HK-2 (cell line): ENCODE results near the gene RCOR2.
"Not testable (repeated sequence)": the region's sequence is repeated elsewhere in the genome, so short reads cannot be mapped to it uniquely, and the experiment has no call there.

Experiments
- DNase-seq: peaks from one replicate; pipeline ENCODE4 v3.0.0-alpha.2; 2018; ENCODE audit not compliant: unreplicated experiment

RCOR2 gene

GRCh38 chr11:63877658-63878241 lies 39.2 kb downstream of the RCOR2 start:
- no peak for DNase-seq

DNA sequence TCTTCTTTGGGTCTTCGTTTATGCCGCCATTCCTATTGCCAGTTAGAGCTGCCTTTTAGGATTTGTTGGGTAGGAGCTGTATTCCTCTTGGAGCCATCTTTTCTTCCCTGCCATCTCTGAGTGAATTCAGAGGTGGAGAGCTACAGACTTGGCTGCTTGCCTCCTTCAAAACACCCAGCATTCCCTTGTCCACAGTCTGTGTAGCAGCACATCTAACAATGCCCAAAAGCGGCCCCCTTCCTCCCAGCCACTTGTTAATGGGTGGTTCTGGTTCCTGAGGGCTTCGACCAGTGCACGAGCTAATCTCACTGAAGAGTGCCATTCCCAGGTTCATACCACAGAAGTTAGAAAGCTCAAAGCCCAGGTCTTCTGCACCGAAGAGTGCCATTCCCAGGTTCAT lies 40.3 kb downstream of the RCOR2 start:
- no peak for DNase-seq

DNA sequence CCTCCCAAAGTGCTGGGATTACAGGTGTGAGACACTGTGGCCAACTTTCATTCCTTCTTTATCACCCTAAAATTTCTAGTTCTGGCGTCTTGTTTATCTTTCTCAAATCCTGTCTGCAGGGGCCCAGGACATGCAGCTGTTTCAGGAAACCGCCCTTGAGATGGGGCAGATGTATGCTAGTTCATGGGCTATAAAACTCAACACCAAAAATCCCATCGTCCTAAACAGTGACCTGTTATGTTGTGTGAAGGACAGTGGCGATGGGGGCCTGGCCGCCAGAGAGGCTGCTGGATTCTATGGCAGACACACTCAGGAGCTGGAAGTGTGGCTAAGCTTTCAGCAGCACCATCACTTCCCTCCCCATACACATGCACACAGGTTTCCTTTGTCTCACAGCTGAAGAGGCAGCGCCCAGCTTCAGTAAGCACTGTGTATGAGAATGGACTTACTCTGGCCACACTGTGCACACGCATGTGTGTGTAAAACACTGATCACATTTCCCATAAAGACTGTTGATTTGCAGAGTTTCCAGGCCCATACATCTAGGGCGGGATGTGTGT lies 41.4 kb downstream of the RCOR2 start:
- no peak for DNase-seq

- DNase-seq: no peak
Observed at GRCh38 chr11:63874511-63874910, 42.5 kb downstream of the RCOR2 start.

DNA sequence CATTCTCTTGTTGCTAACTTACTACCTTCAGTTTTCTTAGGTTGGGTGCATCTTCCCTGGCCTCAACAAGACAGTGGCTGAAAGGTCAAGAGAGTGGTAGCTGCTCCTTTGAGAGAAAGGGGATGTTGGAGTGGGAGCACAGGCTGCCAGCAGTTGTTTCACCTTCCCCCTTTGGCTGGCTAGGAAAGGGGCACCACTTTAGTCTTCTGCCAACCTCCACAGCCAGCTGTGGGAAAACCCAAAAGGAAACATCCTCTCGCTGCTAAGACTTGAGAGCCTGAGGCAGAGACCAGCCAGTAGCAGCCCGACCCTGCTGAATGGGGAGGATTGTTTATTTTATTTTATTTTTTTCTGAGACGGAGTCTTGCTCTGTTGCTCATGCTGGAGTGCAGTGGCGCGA lies 43.7 kb downstream of the RCOR2 start:
- no peak for DNase-seq

DNA sequence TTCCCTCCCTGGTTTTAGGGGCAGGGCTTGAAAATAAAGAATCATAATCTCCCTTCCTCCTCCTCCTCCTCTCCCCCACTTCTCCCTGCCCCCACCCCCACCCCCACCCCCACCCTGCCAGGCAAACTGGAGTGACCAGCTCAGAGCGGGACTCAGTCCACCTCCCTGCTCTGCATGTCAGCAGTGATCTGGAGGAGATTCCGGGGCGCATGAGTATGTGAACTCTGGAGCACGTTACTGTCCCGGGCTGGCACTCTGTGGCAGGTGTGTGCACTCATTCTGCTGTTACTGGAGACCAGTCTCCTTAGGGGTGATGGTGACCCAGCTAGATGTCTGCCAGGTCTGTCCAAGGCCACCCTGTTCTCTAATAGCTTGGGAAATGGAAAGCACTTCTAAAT lies 44.2 kb downstream of the RCOR2 start:
- DNase-seq: no peak

DNA sequence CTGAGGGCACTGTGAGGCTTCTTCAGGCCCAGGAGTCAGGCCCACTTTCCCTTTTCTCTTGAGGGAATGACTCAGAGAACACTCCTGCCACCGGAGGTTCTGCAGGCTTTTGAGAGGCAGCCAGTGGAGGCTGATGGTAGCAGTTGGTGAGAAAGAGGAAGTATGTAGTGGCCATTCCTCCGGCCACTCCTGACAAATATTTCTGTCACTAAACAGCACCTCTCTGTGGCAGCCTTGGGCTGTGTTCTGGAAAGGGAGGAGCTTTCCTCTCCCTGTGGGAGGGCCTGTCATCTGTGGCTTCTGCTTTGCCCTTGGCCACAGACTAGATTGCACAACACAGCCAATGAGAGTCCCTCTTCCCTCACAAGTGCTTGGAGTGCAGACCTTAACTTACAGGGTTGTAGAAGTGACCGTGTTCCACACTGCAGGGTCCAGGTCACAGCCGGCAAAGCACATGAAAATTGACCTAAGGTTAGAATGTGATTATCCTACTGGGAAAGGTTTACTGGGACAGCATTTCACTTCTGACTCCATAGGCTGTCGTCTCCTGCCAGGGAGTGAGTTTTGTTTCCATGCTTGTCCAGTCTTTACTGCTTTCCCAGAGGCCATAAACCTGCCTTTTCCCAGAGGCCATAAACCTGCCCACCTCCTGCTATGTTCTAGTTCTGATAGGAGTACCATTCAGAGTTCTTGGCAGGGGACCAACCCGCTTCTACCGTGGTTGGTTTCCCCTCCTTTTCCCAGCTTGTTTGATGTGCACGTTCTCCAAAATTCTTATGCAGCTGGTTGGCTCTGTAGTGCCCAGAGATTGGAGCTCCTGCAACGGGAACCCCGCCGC lies 44.8 kb downstream of the RCOR2 start:
- peak; percentile 74 for DNase-seq

DNA sequence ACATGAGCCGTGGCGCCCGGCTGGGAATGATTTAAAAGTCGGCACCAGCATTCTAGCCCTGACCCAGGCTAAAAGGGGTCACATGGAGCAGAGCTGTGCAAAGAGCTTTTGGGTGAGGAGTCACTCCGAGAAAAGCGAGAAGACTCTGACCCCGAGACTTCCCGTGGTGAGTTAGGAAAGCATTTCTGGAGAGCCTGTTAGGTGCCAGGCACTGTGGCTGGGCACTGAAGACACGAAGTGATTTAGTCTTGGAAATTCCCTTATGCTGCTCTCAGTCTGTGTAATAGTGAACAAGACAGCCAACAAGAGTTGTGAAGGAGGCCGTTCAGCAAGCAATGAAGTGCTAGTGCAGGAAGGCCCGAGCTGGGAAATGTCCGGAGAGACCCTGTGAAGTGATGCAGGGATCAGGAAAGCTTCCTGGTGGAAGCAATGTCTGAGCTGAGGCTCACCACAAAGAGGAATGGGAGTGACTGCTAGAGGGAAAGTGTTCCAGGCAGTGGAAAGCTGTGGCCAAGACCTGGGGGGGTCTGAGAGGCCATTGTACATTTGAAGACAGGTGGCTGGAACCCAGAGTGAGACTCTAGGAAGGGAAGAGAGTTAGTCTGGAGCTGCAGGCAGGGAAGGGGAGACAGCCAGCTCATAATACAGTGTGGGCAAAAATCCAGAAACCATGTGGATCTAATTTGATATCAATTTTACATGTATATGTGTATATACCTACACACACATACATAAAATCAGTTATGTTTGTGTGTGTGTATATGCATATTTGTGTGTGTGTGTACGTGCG lies 46.4 kb downstream of the RCOR2 start:
- no peak for DNase-seq

DNA sequence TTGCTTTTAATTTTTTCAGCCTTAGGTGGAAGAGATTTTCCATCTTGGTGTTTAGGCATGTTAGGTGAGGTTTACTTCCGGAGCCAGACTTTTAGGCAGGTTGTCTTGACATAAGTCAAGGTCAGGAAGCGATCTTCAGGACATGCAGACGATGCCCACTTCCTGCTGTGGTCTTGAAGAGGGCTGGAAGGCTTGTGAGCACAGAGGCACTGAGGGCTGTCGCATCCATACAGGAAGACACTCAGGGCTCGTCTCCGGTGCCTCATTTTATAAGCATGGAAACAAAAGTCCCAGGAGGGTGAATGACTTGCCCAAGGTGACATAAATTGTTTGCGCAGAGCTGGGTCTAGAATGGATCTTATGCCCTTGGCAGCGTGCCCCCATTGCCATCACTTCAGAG lies 47.3 kb downstream of the RCOR2 start:
- DNase-seq: no peak

GRCh38 chr11:63869171-63869591 lies 47.8 kb downstream of the RCOR2 start:
- no peak for DNase-seq

DNA sequence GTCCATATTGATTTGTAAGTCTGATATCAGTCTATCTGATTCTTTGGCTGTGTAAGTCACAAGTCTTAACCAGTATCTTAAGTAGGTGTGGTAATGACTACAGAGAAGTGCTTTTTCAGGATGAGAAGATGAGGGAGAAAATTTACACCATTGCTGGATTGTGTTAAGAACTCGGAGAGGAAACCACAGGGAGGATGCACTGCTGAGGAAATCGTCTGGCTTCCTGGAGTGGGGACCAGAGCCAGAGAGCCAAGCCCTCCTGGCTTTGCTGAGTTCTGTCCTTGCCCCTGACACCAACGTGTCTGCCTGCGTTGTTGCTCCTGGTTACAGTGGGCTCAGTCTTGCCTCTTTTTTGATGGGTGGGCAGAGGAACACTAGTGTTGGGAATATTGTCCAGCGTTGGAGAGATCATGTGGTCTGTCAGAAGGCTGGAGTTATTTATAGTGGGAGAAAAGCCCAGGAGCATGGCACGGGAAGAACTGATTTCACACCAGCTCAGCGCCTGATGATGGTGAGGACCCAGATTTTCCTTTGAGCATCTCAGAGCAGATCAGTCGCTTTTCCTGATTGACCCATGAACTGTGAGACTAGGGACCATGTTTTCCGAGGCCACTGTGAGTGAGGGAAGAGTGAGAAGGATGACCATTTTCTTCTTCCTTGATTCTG lies 48.4 kb downstream of the RCOR2 start:
- DNase-seq: no peak

- no peak for DNase-seq
Observed at GRCh38 chr11:63867511-63867910, 49.5 kb downstream of the RCOR2 start.

DNA sequence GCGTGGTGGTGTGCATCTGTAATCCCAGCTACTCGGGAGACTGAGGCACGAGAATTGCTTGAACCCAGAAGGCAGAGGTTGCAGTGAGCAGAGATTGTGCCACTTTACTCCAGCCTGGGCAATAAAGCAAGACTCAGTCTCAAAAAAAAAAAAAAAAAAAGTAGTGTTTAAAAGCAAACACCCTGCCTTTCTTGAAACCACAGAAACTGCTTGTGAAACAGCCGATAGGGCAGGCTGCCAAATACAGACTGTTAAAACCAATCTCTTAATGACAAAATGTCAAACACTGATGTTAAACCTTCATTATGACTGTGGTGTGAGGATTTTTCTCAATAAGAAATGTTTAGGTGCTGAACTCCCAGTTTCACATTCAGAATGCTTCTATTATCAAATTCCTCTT lies 50.8 kb downstream of the RCOR2 start:
- DNase-seq: no peak

GRCh38 chr11:63863620-63864019 lies 53.3 kb downstream of the RCOR2 start:
- DNase-seq: not testable (repeated sequence)

DNA sequence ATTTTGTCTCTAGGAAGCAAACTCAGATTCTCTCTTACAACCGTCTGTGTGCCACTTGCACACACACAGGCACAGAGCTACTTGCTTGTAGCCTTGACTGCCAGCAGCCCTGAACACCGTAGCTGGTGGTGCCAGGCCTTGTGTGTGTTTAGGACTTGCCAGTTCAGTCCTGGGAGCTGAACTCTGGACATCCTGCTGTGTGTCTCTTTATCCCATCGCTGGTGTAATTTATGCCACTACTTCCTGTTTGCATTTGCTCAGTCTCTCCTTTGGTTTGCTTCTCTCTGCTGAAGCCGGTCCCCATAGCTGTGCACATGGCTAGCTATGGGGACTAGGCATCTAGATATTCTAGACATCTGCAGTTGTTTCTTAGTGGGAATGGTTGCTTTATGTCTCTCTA lies 54.0 kb downstream of the RCOR2 start:
- no peak for DNase-seq
